ENCODE data around the gene PIK3AP1. TPM values are rescaled to one million over a fixed set of nuclear protein-coding genes. Genes with fewer than 3 reads are reported as not detected.

Gene PIK3AP1
- total and polyA plus RNA-seq, 2 of the 13 experiments (the other 11 are each of a cell fraction or from before 2014, with no cell fraction given), result 3.6 to 13.8 TPM

DNA sequence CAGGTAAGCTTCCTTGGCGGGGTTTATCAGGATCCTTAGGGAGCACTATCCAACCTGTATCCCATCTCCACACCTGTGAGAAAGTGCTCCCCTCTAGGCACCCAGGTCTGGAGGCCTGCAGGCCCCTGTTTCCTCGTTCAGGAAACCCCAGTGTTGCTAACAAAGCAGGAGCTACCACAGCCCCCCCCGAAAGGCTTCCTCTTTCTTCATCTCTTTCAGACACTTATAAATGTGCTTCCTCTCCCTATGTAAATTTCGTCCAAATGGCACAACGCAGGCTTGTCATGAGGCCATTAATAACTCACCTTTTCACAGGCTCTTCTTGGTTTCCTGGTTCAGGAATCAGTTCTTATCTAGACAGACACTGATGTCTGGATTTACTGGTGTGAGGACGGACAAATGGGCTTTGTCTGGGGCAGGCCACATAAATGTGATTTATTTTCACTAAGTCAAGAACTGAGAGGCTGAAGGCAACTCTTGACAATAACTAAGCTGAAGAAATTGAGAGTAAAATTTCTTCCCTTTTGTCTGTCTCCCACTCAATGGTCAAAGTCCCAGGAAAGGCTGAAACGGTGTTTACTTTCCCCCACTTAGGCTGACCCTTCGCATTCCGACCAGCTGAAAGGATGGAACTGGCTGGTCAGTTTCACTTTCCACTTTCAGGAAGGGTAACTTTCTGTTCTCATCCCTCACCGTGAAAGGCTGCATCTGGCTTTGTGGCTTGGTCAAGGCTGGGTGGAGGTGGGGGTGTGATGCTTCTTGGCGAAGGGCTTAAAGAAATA, 46.8 kb downstream of the PIK3AP1 start (continued):
- TF ChIP-seq, protein P1, sequence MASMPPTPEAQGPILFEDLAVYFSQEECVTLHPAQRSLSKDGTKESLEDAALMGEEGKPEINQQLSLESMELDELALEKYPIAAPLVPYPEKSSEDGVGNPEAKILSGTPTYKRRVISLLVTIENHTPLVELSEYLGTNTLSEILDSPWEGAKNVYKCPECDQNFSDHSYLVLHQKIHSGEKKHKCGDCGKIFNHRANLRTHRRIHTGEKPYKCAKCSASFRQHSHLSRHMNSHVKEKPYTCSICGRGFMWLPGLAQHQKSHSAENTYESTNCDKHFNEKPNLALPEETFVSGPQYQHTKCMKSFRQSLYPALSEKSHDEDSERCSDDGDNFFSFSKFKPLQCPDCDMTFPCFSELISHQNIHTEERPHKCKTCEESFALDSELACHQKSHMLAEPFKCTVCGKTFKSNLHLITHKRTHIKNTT (CRISPR knock-in tag; IDR thresholded peaks at IDR 0.05), result no peak
- TF ChIP-seq ZNF616 (CRISPR knock-in tag; IDR thresholded peaks at IDR 0.05; ENCODE audit: low read depth) (no peak), THAP11 (CRISPR knock-in tag; IDR thresholded peaks at IDR 0.05) (peak; percentile 54; the same call in 1 of the 2 replicates), ONECUT2 (CRISPR knock-in tag; IDR thresholded peaks at IDR 0.05) (no peak; the same call in 1 of the 2 replicates), PAWR (CRISPR knock-in tag; IDR thresholded peaks at IDR 0.05; ENCODE audit: borderline replicate concordance) (no peak), KLF13 (CRISPR knock-in tag; IDR thresholded peaks at IDR 0.05) (no peak), ZNF160 (CRISPR knock-in tag; IDR thresholded peaks at IDR 0.05) (no peak), DNMT1 (CRISPR knock-in tag; IDR thresholded peaks at IDR 0.05) (no peak), ISL2 (CRISPR knock-in tag; IDR thresholded peaks at IDR 0.05) (peak; percentile 84), ATF7 (IDR thresholded peaks at IDR 0.05) (no peak), ATF7 (CRISPR knock-in tag; IDR thresholded peaks at IDR 0.05) (no peak), HNRNPL (IDR thresholded peaks at IDR 0.05; ENCODE audit: low read depth, low read length) (no peak), AHR (CRISPR knock-in tag; IDR thresholded peaks at IDR 0.05) (no peak), ZNF841 (CRISPR knock-in tag; IDR thresholded peaks at IDR 0.05; ENCODE audit: borderline replicate concordance) (no peak), ELF1 (CRISPR knock-in tag; IDR thresholded peaks at IDR 0.05) (no peak), FOXA3 (CRISPR knock-in tag; IDR thresholded peaks at IDR 0.05) (peak; percentile 96), NBN (conservative IDR thresholded peaks at IDR 0.05) (no peak), ZNF75D (CRISPR knock-in tag; IDR thresholded peaks at IDR 0.05; ENCODE audit: borderline replicate concordance) (no peak)
- TF ChIP-seq, protein P2, sequence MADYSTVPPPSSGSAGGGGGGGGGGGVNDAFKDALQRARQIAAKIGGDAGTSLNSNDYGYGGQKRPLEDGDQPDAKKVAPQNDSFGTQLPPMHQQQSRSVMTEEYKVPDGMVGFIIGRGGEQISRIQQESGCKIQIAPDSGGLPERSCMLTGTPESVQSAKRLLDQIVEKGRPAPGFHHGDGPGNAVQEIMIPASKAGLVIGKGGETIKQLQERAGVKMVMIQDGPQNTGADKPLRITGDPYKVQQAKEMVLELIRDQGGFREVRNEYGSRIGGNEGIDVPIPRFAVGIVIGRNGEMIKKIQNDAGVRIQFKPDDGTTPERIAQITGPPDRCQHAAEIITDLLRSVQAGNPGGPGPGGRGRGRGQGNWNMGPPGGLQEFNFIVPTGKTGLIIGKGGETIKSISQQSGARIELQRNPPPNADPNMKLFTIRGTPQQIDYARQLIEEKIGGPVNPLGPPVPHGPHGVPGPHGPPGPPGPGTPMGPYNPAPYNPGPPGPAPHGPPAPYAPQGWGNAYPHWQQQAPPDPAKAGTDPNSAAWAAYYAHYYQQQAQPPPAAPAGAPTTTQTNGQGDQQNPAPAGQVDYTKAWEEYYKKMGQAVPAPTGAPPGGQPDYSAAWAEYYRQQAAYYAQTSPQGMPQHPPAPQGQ (CRISPR knock-in tag; IDR thresholded peaks at IDR 0.05; ENCODE audit: borderline replicate concordance), result no peak
- TF ChIP-seq, protein P3, sequence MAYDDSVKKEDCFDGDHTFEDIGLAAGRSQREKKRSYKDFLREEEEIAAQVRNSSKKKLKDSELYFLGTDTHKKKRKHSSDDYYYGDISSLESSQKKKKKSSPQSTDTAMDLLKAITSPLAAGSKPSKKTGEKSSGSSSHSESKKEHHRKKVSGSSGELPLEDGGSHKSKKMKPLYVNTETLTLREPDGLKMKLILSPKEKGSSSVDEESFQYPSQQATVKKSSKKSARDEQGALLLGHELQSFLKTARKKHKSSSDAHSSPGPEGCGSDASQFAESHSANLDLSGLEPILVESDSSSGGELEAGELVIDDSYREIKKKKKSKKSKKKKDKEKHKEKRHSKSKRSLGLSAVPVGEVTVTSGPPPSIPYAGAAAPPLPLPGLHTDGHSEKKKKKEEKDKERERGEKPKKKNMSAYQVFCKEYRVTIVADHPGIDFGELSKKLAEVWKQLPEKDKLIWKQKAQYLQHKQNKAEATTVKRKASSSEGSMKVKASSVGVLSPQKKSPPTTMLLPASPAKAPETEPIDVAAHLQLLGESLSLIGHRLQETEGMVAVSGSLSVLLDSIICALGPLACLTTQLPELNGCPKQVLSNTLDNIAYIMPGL (CRISPR knock-in tag; IDR thresholded peaks at IDR 0.05; ENCODE audit: borderline replicate concordance in 1 of 2, low read depth in 1 of 2), result no peak
- TF ChIP-seq, protein P4, sequence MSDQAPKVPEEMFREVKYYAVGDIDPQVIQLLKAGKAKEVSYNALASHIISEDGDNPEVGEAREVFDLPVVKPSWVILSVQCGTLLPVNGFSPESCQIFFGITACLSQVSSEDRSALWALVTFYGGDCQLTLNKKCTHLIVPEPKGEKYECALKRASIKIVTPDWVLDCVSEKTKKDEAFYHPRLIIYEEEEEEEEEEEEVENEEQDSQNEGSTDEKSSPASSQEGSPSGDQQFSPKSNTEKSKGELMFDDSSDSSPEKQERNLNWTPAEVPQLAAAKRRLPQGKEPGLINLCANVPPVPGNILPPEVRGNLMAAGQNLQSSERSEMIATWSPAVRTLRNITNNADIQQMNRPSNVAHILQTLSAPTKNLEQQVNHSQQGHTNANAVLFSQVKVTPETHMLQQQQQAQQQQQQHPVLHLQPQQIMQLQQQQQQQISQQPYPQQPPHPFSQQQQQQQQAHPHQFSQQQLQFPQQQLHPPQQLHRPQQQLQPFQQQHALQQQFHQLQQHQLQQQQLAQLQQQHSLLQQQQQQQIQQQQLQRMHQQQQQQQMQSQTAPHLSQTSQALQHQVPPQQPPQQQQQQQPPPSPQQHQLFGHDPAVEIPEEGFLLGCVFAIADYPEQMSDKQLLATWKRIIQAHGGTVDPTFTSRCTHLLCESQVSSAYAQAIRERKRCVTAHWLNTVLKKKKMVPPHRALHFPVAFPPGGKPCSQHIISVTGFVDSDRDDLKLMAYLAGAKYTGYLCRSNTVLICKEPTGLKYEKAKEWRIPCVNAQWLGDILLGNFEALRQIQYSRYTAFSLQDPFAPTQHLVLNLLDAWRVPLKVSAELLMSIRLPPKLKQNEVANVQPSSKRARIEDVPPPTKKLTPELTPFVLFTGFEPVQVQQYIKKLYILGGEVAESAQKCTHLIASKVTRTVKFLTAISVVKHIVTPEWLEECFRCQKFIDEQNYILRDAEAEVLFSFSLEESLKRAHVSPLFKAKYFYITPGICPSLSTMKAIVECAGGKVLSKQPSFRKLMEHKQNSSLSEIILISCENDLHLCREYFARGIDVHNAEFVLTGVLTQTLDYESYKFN (CRISPR knock-in tag; conservative IDR thresholded peaks at IDR 0.05), result peak; percentile 96
